ENCODE measurements around the gene OR4D1.

- TF ChIP-seq CTCF (IDR thresholded peaks at IDR 0.05; ENCODE audit: poor library complexity) (no peak), EZH2phosphoT487 (IDR thresholded peaks at IDR 0.05; ENCODE audit: low read depth, severe bottlenecking, unreplicated experiment) (no peak), EZH2 (IDR thresholded peaks at IDR 0.05; ENCODE audit: borderline replicate concordance) (no peak)
These were observed 41.4 kb downstream of the OR4D1 start for GRCh38 chr17:58189436-58190146.

All from hepatocyte (in vitro differentiated cells).